OCI-LY1 (cell line): ENCODE results near the gene PUSL1.

Experiments used
- CTCF ChIP-seq: fragments of 200-600 bp; sonication (generic), shearing (Covaris generic); IDR thresholded peaks from 2 replicates; pipeline ENCODE4 v1.5.1; 2017; ENCODE audit warnings: mild to moderate bottlenecking, antibody characterized with exemption, low read length, moderate library complexity, mixed read lengths
- EZH2 ChIP-seq: fragments of 200-600 bp; sonication (generic), shearing (Covaris generic); IDR thresholded peaks from 2 replicates; pipeline ENCODE4 v1.8.0; 2017; ENCODE audit warnings: borderline replicate concordance, mixed run types, mild to moderate bottlenecking, antibody characterized with exemption, low read length, moderate library complexity, mixed read lengths

- TF ChIP-seq EZH2 (no peak), CTCF (no peak)
Observed at GRCh38 chr1:1282998-1283397, 25.4 kb upstream of the PUSL1 start.
